OCI-LY1 (cell line): Measurements from ENCODE around the gene RNGTT.
A peak's percentile ranks its signal among the peaks of the same experiment; 100 is the strongest.

Experiments used
- H2AFZ ChIP-seq: fragments of 200-600 bp; sonication (generic), shearing (Covaris generic); 2 replicates; pipeline ENCODE4 v1.6.0; 2014; ENCODE audit warnings: antibody characterized with exemption, mild to moderate bottlenecking, low read length
- H3F3A ChIP-seq: fragments of 200-600 bp; sonication (generic), shearing (Covaris generic); 2 replicates; pipeline ENCODE4 v1.6.0; 2014; ENCODE audit warnings: mild to moderate bottlenecking, antibody characterized with exemption, low read length, moderate library complexity; ENCODE audit not compliant: insufficient read depth
- H3K27ac ChIP-seq: fragments of 200-600 bp; sonication (generic); 2 replicates; pipeline ENCODE4 v1.5.1; 2014; ENCODE audit warnings: low read length, mixed run types, mild to moderate bottlenecking, low read depth; ENCODE audit not compliant: poor library complexity, severe bottlenecking
- H3K27me3 ChIP-seq: fragments of 200-600 bp; sonication (generic); 2 replicates; pipeline ENCODE4 v1.6.0; 2014; ENCODE audit warnings: antibody characterized with exemption, mild to moderate bottlenecking, low read length, moderate library complexity; ENCODE audit not compliant: insufficient read depth
- H3K36me3 ChIP-seq: fragments of 200-600 bp; sonication (generic); 2 replicates; pipeline ENCODE4 v1.6.1; 2014; ENCODE audit warnings: mild to moderate bottlenecking, antibody characterized with exemption, low read length, moderate library complexity, mixed read lengths; ENCODE audit not compliant: insufficient read depth
- H3K4me1 ChIP-seq: fragments of 200-600 bp; sonication (generic); 2 replicates; pipeline ENCODE4 v1.5.1; 2014; ENCODE audit warnings: mild to moderate bottlenecking, low read length, moderate library complexity; ENCODE audit not compliant: insufficient read depth, severe bottlenecking
- H3K4me2 ChIP-seq: fragments of 200-600 bp; sonication (generic), shearing (Covaris generic); 2 replicates; pipeline ENCODE4 v1.6.1; 2014; ENCODE audit warnings: low read length
- H3K4me3 ChIP-seq: fragments of 200-600 bp; sonication (generic); 2 replicates; pipeline ENCODE4 v1.5.1; 2014; ENCODE audit warnings: low read length, low read depth, mild to moderate bottlenecking, mixed read lengths; ENCODE audit not compliant: poor library complexity, severe bottlenecking
- H3K79me2 ChIP-seq: fragments of 200-600 bp; shearing (Covaris generic); 2 replicates; pipeline ENCODE4 v1.6.1; 2016; ENCODE audit warnings: mixed run types, low read length, mixed read lengths; ENCODE audit not compliant: insufficient read depth
- H3K9ac ChIP-seq: fragments of 200-600 bp; sonication (generic), shearing (Covaris generic); 2 replicates; pipeline ENCODE4 v1.6.1; 2014; ENCODE audit warnings: mild to moderate bottlenecking, low read length, mixed read lengths
- H3K9me2 ChIP-seq: fragments of 200-600 bp; sonication (generic), shearing (Covaris generic); 2 replicates; pipeline ENCODE4 v1.6.1; 2014; ENCODE audit warnings: low read depth, mild to moderate bottlenecking, low read length, mixed read lengths
- H3K9me3 ChIP-seq: fragments of 200-600 bp; shearing (Covaris generic); 2 replicates; pipeline ENCODE4 v1.6.1; 2014; ENCODE audit warnings: low read length, mixed read lengths
- H4K20me1 ChIP-seq: fragments of 200-600 bp; sonication (generic), shearing (Covaris generic); 2 replicates; pipeline ENCODE4 v1.6.0; 2016; ENCODE audit warnings: mild to moderate bottlenecking, low read length; ENCODE audit not compliant: insufficient read depth
- CTCF ChIP-seq: fragments of 200-600 bp; sonication (generic), shearing (Covaris generic); IDR thresholded peaks from 2 replicates; pipeline ENCODE4 v1.5.1; 2017; ENCODE audit warnings: mild to moderate bottlenecking, antibody characterized with exemption, low read length, moderate library complexity, mixed read lengths
- EZH2 ChIP-seq: fragments of 200-600 bp; sonication (generic), shearing (Covaris generic); IDR thresholded peaks from 2 replicates; pipeline ENCODE4 v1.8.0; 2017; ENCODE audit warnings: borderline replicate concordance, mixed run types, mild to moderate bottlenecking, antibody characterized with exemption, low read length, moderate library complexity, mixed read lengths

Gene RNGTT

GRCh38 chr6:88623531-88623930 lies 339.9 kb downstream of the RNGTT start:
- Histone ChIP-seq H3K4me1 (peaks cover 49% of the 10 kb centered on the region), H3K9ac (no peak overlapping the region), H3K9me3 (no peaks in the 10 kb centered on the region), H3K79me2 (no peaks in the 10 kb centered on the region), H3K9me2 (no peaks in the 10 kb centered on the region), H3K36me3 (no peaks in the 10 kb centered on the region), H3K4me3 (no peak overlapping the region), H3F3A (no peaks in the 10 kb centered on the region), H3K27me3 (no peaks in the 10 kb centered on the region), H3K27ac (no peak overlapping the region), H2AFZ (no peak overlapping the region), H4K20me1 (no peaks in the 10 kb centered on the region), H3K4me2 (no peak overlapping the region)
- TF ChIP-seq CTCF (no peak), EZH2 (no peak)

- no peaks in the 10 kb centered on the region for H3K27me3 ChIP-seq
- H3K4me2 ChIP-seq: peak overlapping the region; percentile 28; the same call in 1 of the 2 replicates
- peak overlapping the region; percentile 37 for H3K9ac ChIP-seq
- no peaks in the 10 kb centered on the region for H3K79me2 ChIP-seq
- H3F3A ChIP-seq: peaks cover 11% of the 10 kb centered on the region
- TF ChIP-seq EZH2: no peak
- TF ChIP-seq CTCF: no peak
- no peaks in the 10 kb centered on the region; the same call in 1 of the 2 replicates for H3K36me3 ChIP-seq
- H3K4me3 ChIP-seq: no peak overlapping the region
- H2AFZ ChIP-seq: no peak overlapping the region
- H4K20me1 ChIP-seq: no peaks in the 10 kb centered on the region
- no peaks in the 10 kb centered on the region for H3K9me2 ChIP-seq
- H3K27ac ChIP-seq: peak overlapping the region; percentile 74
- no peaks in the 10 kb centered on the region for H3K9me3 ChIP-seq
- H3K4me1 ChIP-seq: peaks cover 56% of the 10 kb centered on the region
Observed at GRCh38 chr6:88619951-88620350, 343.5 kb downstream of the RNGTT start.

- Histone ChIP-seq H3K4me3 (no peak overlapping the region), H3K9me3 (no peaks in the 10 kb centered on the region), H3K9ac (peak overlapping the region; percentile 18; the same call in 1 of the 2 replicates), H3K4me2 (peak overlapping the region; percentile 49; the same call in 1 of the 2 replicates), H3F3A (peaks cover 11% of the 10 kb centered on the region), H3K9me2 (no peaks in the 10 kb centered on the region), H4K20me1 (no peaks in the 10 kb centered on the region), H3K27ac (peak overlapping the region; percentile 96), H3K36me3 (peaks cover 14% of the 10 kb centered on the region), H3K4me1 (peaks cover 81% of the 10 kb centered on the region), H2AFZ (no peak overlapping the region), H3K27me3 (no peaks in the 10 kb centered on the region), H3K79me2 (no peaks in the 10 kb centered on the region; the same call in 1 of the 2 replicates)
- TF ChIP-seq EZH2: no peak
- no peak for TF ChIP-seq CTCF
Observed at GRCh38 chr6:88616380-88616779, 347.0 kb downstream of the RNGTT start.
